B cell (primary cell): Measurements from ENCODE around the gene PSAPL1. TPM values are rescaled to one million over a fixed set of nuclear protein-coding genes. Genes with fewer than 3 reads are reported as not detected.

ENCODE experiments used
- ATAC-seq: fragments of 200-7000 bp; cut with Tn5 transposase; one replicate; pipeline ENCODE4 v1.10.0; 2021; ENCODE audit warnings: low read depth, mild to moderate bottlenecking, moderate number of reproducible peaks, moderate library complexity
- CTCF ChIA-PET: fragments of 350-600 bp; sonication (Branson Sonifier 250); formaldehyde crosslinking; loops from one replicate; lab custom pipeline; 2021; ENCODE audit warnings: antibody characterized with exemption, inconsistent platforms; lab: Charles Lee
- POLR2A ChIA-PET: fragments of 350-600 bp; sonication (Branson Sonifier 250); formaldehyde crosslinking; loops from one replicate; lab custom pipeline; 2021; ENCODE audit warnings: antibody characterized with exemption; lab: Charles Lee
- DNase-seq: peaks from one replicate; pipeline ENCODE4 v3.0.0; 2013
- H2AFZ ChIP-seq: 2 replicates; pipeline ENCODE4 v1.6.1; 2012; ENCODE audit warnings: mild to moderate bottlenecking, low read depth, low read length; ENCODE audit not compliant: insufficient read depth, poor library complexity, severe bottlenecking
- H3K27ac ChIP-seq, 2 donors: 1 replicate in 1 of 2; 2 replicates in 1 of 2; pipeline ENCODE4 v1.5.1; 2012 to 2013; ENCODE audit warnings: low read length in 2 of 2, mild to moderate bottlenecking in 2 of 2, moderate library complexity in 1 of 2
- H3K27me3 ChIP-seq, 4 experiments: fragments of 200-600 bp in 1 of 4; sonication (generic) in 1 of 4; replicated peaks in 1 of 4; 1 replicate in 2 of 4; 2 replicates in 2 of 4; pipeline versions ENCODE4 v1.6.1 to v1.7.0; 2013 to 2016; ENCODE audit warnings: low read length in 3 of 4, mild to moderate bottlenecking in 2 of 4, mixed read lengths in 1 of 4, moderate library complexity in 1 of 4; ENCODE audit not compliant: insufficient read depth in 4 of 4, control insufficient read depth in 3 of 4; ENCODE audit errors: control extremely low read depth in 1 of 4
- H3K36me3 ChIP-seq, 2 experiments: replicated peaks in 1 of 2; 1 replicate in 1 of 2; 2 replicates in 1 of 2; pipeline versions ENCODE4 v1.6.1 to v1.7.1; 2013; ENCODE audit warnings: low read length in 1 of 2; ENCODE audit not compliant: insufficient read depth in 2 of 2, control insufficient read depth in 1 of 2; ENCODE audit errors: control extremely low read depth in 1 of 2, extremely low read depth in 1 of 2
- H3K4me1 ChIP-seq, 2 donors: fragments of 200-600 bp in 1 of 2; sonication (generic) in 1 of 2; 1 replicate in 1 of 2; 2 replicates in 1 of 2; pipeline versions ENCODE4 v1.5.1 to v1.6.1; 2013 to 2017; ENCODE audit warnings: low read length in 2 of 2; ENCODE audit not compliant: control insufficient read depth in 2 of 2, insufficient read depth in 2 of 2
- H3K4me2 ChIP-seq: replicated peaks from 2 replicates; pipeline ENCODE3; 2012; ENCODE audit warnings: mild to moderate bottlenecking, low read depth, low read length; ENCODE audit not compliant: poor library complexity, severe bottlenecking
- H3K4me3 ChIP-seq, 5 experiments: fragments of 200-600 bp in 1 of 5; sonication (generic) in 1 of 5; 1 replicate in 3 of 5; 2 replicates in 2 of 5; pipeline versions ENCODE4 v1.5.1 to v1.7.0; 2011 to 2016; ENCODE audit warnings: low read length in 4 of 5, mild to moderate bottlenecking in 4 of 5, low read depth in 2 of 5, control low read depth in 1 of 5, moderate library complexity in 1 of 5; ENCODE audit not compliant: insufficient read depth in 1 of 5; ENCODE audit errors: control extremely low read depth in 1 of 5, extremely low read depth in 1 of 5
- H3K79me2 ChIP-seq: fragments of 200-600 bp; sonication (generic); one replicate; pipeline ENCODE4 v1.6.0; 2016; ENCODE audit warnings: low read length; ENCODE audit not compliant: control insufficient read depth, insufficient read depth
- H3K9ac ChIP-seq: fragments of 200-600 bp; sonication (generic); 2 replicates; pipeline ENCODE4 v1.6.1; 2017; ENCODE audit warnings: mild to moderate bottlenecking, low read length, moderate library complexity
- H3K9me3 ChIP-seq, 3 donors: one replicate each; pipeline versions ENCODE4 v1.6.1 to v1.7.1; 2013; ENCODE audit warnings: low read length in 2 of 3; ENCODE audit not compliant: control insufficient read depth in 2 of 3, insufficient read depth in 1 of 3; ENCODE audit errors: control extremely low read depth in 1 of 3
- H4K20me1 ChIP-seq: 2 replicates; pipeline ENCODE4 v1.6.0; 2012; ENCODE audit warnings: mild to moderate bottlenecking, low read length; ENCODE audit not compliant: insufficient read depth, control insufficient read depth, poor library complexity, severe bottlenecking
- H3K27ac Mint-ChIP-seq: one replicate; pipeline ENCODE4 v1.8.0; 2021; ENCODE audit warnings: mixed read lengths
- H3K27me3 Mint-ChIP-seq: one replicate; pipeline ENCODE4 v1.8.0; 2021; ENCODE audit warnings: mixed read lengths
- H3K4me1 Mint-ChIP-seq: one replicate; pipeline ENCODE4 v1.8.0; 2021; ENCODE audit warnings: mixed read lengths
- H3K4me3 Mint-ChIP-seq: one replicate; pipeline ENCODE4 v1.8.0; 2021; ENCODE audit warnings: mixed read lengths
- H3K9me3 Mint-ChIP-seq: one replicate; pipeline ENCODE4 v1.8.0; 2022; ENCODE audit warnings: mixed read lengths; ENCODE audit not compliant: insufficient read depth
- EZH2 ChIP-seq: IDR thresholded peaks from 2 replicates; pipeline ENCODE4 v1.6.1; 2012; ENCODE audit warnings: borderline replicate concordance, low read depth, mild to moderate bottlenecking, moderate library complexity, low read length; ENCODE audit not compliant: insufficient read depth, poor library complexity, severe bottlenecking
- WGBS: methylation state at CpG from one replicate; pipeline ENCODE4 v1.1.5; 2013; ENCODE audit warnings: missing lambda C conversion rate; ENCODE audit not compliant: insufficient coverage; 5-methylcytosine and 5-hydroxymethylcytosine counted together
- intact Hi-C: fragments of 100-400 bp; cut with micrococcal nuclease; formaldehyde crosslinking; loops from one replicate; pipeline ENCODE4 v1.10.0; 2022
- polyA plus RNA-seq: library from polyadenylated mRNA; depleted of rRNA; stranded (reverse); fragments of >200 nt; gene quantifications from 2 replicates; pipeline ENCODE4 v1.2.3, GENCODE V29; 2012
- total RNA-seq, 2 donors: library from RNA; stranded (reverse); fragments of 120-200 nt in 1 of 2; gene quantifications; 1 replicate in 1 of 2; 2 replicates in 1 of 2; pipeline versions ENCODE4 v1.2.3 to v1.2.4, GENCODE V29; 2013 to 2022
- TF ChIP-seq, protein P1 (sequence below): fragments of 200-600 bp; IDR thresholded peaks from one replicate; pipeline ENCODE4 v1.8.0; 2022; ENCODE audit warnings: antibody characterized with exemption, mild to moderate bottlenecking

Gene PSAPL1
- total and polyA plus RNA-seq, 2 donors (not counting 1 experiment from before 2014, with no cell fraction given) = not detected

DNA sequence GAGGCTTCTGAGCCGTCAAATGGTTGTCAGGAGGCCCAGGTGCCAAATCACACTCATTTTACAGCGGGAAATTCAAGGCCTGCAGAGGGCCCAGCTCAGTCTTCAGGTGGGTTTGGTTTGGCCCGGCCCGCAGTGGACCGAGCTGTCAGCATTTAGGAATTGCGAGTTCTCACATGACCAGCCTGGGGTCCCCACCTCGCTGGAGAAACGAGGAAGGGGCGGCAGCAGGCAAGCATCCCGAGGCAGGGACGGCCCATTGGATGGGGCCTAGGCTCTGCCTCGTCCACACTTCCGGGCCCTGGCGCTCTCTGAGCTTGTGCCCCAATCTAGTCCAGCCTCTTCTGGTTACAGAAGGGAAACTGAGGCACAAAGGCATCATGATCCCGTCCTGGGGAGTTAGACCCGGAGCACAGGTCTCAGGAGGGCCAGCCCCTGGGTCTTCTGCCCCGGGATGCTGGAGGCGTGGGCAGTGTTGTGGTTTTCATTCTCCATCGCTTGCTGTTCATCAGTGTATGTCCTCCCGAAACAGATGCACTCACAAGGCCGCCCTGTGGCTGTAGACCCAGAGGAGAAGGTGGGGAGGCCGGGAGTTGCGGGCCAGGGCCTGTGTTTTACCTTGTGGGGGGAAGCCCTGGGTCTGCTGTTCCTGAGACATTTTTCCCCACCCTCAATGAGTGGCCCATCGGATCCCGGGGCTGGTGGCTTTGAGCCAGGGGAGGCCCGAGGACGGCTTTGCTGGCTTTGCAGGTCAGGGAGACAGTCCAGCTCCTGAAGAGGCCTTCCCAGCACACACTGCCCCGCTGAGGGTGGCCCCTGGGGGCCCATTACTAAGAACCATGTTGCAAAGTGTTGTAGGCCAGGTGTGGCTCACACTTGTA, 8.9 kb downstream of the PSAPL1 start:
- H3K9me3 Mint-ChIP-seq = no peaks in the 10 kb centered on the region
- Histone ChIP-seq H3K79me2 (no peaks in the 10 kb centered on the region), H3K4me3 (no peak overlapping the region), H4K20me1 (no peaks in the 10 kb centered on the region), H3K9me3 (no peaks in the 10 kb centered on the region), H3K36me3 (no peaks in the 10 kb centered on the region), H2AFZ (no peak overlapping the region), H3K4me1 (no peaks in the 10 kb centered on the region), H3K9ac (no peak overlapping the region), H3K27ac (no peak overlapping the region), H3K27me3 (no peaks in the 10 kb centered on the region), H3K4me2 (no peak overlapping the region)
- no peak overlapping the region for H3K27ac Mint-ChIP-seq
- no peaks in the 10 kb centered on the region for H3K27me3 Mint-ChIP-seq
- POLR2A ChIA-PET = no interaction called here
- WGBS = 75% methylated on average over 23 of the region's 28 CpGs
- DNase-seq = no peak
- no peak overlapping the region for H3K4me3 Mint-ChIP-seq
- TF ChIP-seq, protein P1, sequence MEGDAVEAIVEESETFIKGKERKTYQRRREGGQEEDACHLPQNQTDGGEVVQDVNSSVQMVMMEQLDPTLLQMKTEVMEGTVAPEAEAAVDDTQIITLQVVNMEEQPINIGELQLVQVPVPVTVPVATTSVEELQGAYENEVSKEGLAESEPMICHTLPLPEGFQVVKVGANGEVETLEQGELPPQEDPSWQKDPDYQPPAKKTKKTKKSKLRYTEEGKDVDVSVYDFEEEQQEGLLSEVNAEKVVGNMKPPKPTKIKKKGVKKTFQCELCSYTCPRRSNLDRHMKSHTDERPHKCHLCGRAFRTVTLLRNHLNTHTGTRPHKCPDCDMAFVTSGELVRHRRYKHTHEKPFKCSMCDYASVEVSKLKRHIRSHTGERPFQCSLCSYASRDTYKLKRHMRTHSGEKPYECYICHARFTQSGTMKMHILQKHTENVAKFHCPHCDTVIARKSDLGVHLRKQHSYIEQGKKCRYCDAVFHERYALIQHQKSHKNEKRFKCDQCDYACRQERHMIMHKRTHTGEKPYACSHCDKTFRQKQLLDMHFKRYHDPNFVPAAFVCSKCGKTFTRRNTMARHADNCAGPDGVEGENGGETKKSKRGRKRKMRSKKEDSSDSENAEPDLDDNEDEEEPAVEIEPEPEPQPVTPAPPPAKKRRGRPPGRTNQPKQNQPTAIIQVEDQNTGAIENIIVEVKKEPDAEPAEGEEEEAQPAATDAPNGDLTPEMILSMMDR = no peak
- no peak for TF ChIP-seq EZH2
- CTCF ChIA-PET = no interaction called here
- intact Hi-C loops = no loop called here
- no peaks in the 10 kb centered on the region for H3K4me1 Mint-ChIP-seq
- ATAC-seq = no peak

GRCh38 chr4:7425124-7425523, 9.6 kb downstream of the PSAPL1 start:
- Histone ChIP-seq H2AFZ (no peak overlapping the region), H3K36me3 (no peaks in the 10 kb centered on the region), H3K9ac (no peak overlapping the region), H3K27ac (no peak overlapping the region), H4K20me1 (no peaks in the 10 kb centered on the region), H3K27me3 (no peaks in the 10 kb centered on the region), H3K79me2 (no peaks in the 10 kb centered on the region), H3K4me2 (no peak overlapping the region), H3K4me3 (no peak overlapping the region), H3K4me1 (no peaks in the 10 kb centered on the region), H3K9me3 (no peaks in the 10 kb centered on the region)
- intact Hi-C loops = no loop called here
- WGBS = 91% methylated on average over 13 of the region's 13 CpGs
- Mint-ChIP-seq H3K4me3 (no peak overlapping the region), H3K4me1 (no peaks in the 10 kb centered on the region), H3K9me3 (no peaks in the 10 kb centered on the region), H3K27me3 (no peaks in the 10 kb centered on the region), H3K27ac (no peak overlapping the region)
- CTCF ChIA-PET = no interaction called here
- no peak for TF ChIP-seq EZH2
- TF ChIP-seq, protein P1 = no peak
- ATAC-seq = no peak
- DNase-seq = no peak
- POLR2A ChIA-PET = no interaction called here
